ENCODE data around the gene OGFOD3.
"Not testable (repeated sequence)": the region's sequence is repeated elsewhere in the genome, so short reads cannot be mapped to it uniquely, and the experiment has no call there.

Gene OGFOD3

GRCh38 chr17:82416264-82416663 lies 2.1 kb downstream of the OGFOD3 start:
- H3K27ac ChIP-seq (ENCODE audit: low read depth, low read length) = no peak overlapping the region
- H3K27me3 ChIP-seq (ENCODE audit: control insufficient read depth in 5 of 5, insufficient read depth in 4 of 5, low read length in 5 of 5) = no peaks in the 10 kb centered on the region
- H3K9ac ChIP-seq (ENCODE audit: low read length in 5 of 5) = no peak overlapping the region
- H3K36me3 ChIP-seq (ENCODE audit: control insufficient read depth in 5 of 5, insufficient read depth in 5 of 5, low read length in 5 of 5) = peaks cover 0 to 9% (median 5%) of the 10 kb centered on the region in 5 donors
- peaks cover 6 to 23% (median 20%) of the 10 kb centered on the region in 5 donors for H3K4me1 ChIP-seq (ENCODE audit: control insufficient read depth in 5 of 5, insufficient read depth in 5 of 5, low read length in 5 of 5)
- no peaks in the 10 kb centered on the region for H3K9me3 ChIP-seq (ENCODE audit: control insufficient read depth in 5 of 5, low read length in 5 of 5)
- no peak overlapping the region for H3K4me3 ChIP-seq (ENCODE audit: low read depth in 1 of 5, low read length in 5 of 5)

- Histone ChIP-seq H3K9ac (ENCODE audit: low read length in 5 of 5) (no peak overlapping the region), H3K27ac (ENCODE audit: low read depth, low read length) (no peak overlapping the region), H3K36me3 (ENCODE audit: control insufficient read depth in 5 of 5, insufficient read depth in 5 of 5, low read length in 5 of 5) (peaks cover 0 to 9% (median 7%) of the 10 kb centered on the region in 5 donors), H3K27me3 (ENCODE audit: control insufficient read depth in 5 of 5, insufficient read depth in 4 of 5, low read length in 5 of 5) (no peaks in the 10 kb centered on the region), H3K4me3 (ENCODE audit: low read depth in 1 of 5, low read length in 5 of 5) (no peak overlapping the region), H3K9me3 (ENCODE audit: control insufficient read depth in 5 of 5, low read length in 5 of 5) (no peaks in the 10 kb centered on the region), H3K4me1 (ENCODE audit: control insufficient read depth in 5 of 5, insufficient read depth in 5 of 5, low read length in 5 of 5) (peaks cover 6 to 23% (median 20%) of the 10 kb centered on the region in 5 donors)
Measured at GRCh38 chr17:82415786-82416185, 2.6 kb downstream of the OGFOD3 start.

GRCh38 chr17:82415336-82415735 lies 3.0 kb downstream of the OGFOD3 start:
- Histone ChIP-seq H3K4me1 (ENCODE audit: control insufficient read depth in 5 of 5, insufficient read depth in 5 of 5, low read length in 5 of 5) (peaks cover 6 to 23% (median 20%) of the 10 kb centered on the region in 5 donors), H3K9me3 (ENCODE audit: control insufficient read depth in 5 of 5, low read length in 5 of 5) (no peaks in the 10 kb centered on the region), H3K4me3 (ENCODE audit: low read depth in 1 of 5, low read length in 5 of 5) (no peak overlapping the region), H3K9ac (ENCODE audit: low read length in 5 of 5) (no peak overlapping the region), H3K27ac (ENCODE audit: low read depth, low read length) (no peak overlapping the region), H3K36me3 (ENCODE audit: control insufficient read depth in 5 of 5, insufficient read depth in 5 of 5, low read length in 5 of 5) (peaks cover 0 to 9% (median 7%) of the 10 kb centered on the region in 5 donors), H3K27me3 (ENCODE audit: control insufficient read depth in 5 of 5, insufficient read depth in 4 of 5, low read length in 5 of 5) (no peaks in the 10 kb centered on the region)

- H3K27ac ChIP-seq (ENCODE audit: low read depth, low read length) = no peak overlapping the region
- peaks cover 0 to 11% (median 6%) of the 10 kb centered on the region in 5 donors for H3K36me3 ChIP-seq (ENCODE audit: control insufficient read depth in 5 of 5, insufficient read depth in 5 of 5, low read length in 5 of 5)
- H3K9ac ChIP-seq (ENCODE audit: low read length in 5 of 5) = no peak overlapping the region
- peaks cover 6 to 22% (median 20%) of the 10 kb centered on the region in 5 donors for H3K4me1 ChIP-seq (ENCODE audit: control insufficient read depth in 5 of 5, insufficient read depth in 5 of 5, low read length in 5 of 5)
- H3K27me3 ChIP-seq (ENCODE audit: control insufficient read depth in 5 of 5, insufficient read depth in 4 of 5, low read length in 5 of 5) = no peaks in the 10 kb centered on the region
- H3K4me3 ChIP-seq (ENCODE audit: low read depth in 1 of 5, low read length in 5 of 5) = no peak overlapping the region
- no peaks in the 10 kb centered on the region for H3K9me3 ChIP-seq (ENCODE audit: control insufficient read depth in 5 of 5, low read length in 5 of 5)
Measured at GRCh38 chr17:82414548-82415281, 3.7 kb downstream of the OGFOD3 start.

- Histone ChIP-seq H3K4me3 (ENCODE audit: low read depth in 1 of 5, low read length in 5 of 5) (no peak overlapping the region), H3K9me3 (ENCODE audit: control insufficient read depth in 5 of 5, low read length in 5 of 5) (no peaks in the 10 kb centered on the region), H3K9ac (ENCODE audit: low read length in 5 of 5) (no peak overlapping the region), H3K27me3 (ENCODE audit: control insufficient read depth in 5 of 5, insufficient read depth in 4 of 5, low read length in 5 of 5) (no peaks in the 10 kb centered on the region), H3K27ac (ENCODE audit: low read depth, low read length) (no peak overlapping the region), H3K36me3 (ENCODE audit: control insufficient read depth in 5 of 5, insufficient read depth in 5 of 5, low read length in 5 of 5) (peaks cover 0 to 20% (median 12%) of the 10 kb centered on the region in 5 donors), H3K4me1 (ENCODE audit: control insufficient read depth in 5 of 5, insufficient read depth in 5 of 5, low read length in 5 of 5) (peaks cover 3 to 9% (median 8%) of the 10 kb centered on the region in 5 donors)
Measured at GRCh38 chr17:82412535-82413520, 5.6 kb downstream of the OGFOD3 start.

GRCh38 chr17:82412081-82412480 lies 6.3 kb downstream of the OGFOD3 start:
- not testable (repeated sequence) for H3K9ac ChIP-seq (ENCODE audit: low read length in 5 of 5); H3K4me3 ChIP-seq (ENCODE audit: low read depth in 1 of 5, low read length in 5 of 5); H3K27me3 ChIP-seq (ENCODE audit: control insufficient read depth in 5 of 5, insufficient read depth in 4 of 5, low read length in 5 of 5); H3K27ac ChIP-seq (ENCODE audit: low read depth, low read length); H3K4me1 ChIP-seq (ENCODE audit: control insufficient read depth in 5 of 5, insufficient read depth in 5 of 5, low read length in 5 of 5); H3K9me3 ChIP-seq (ENCODE audit: control insufficient read depth in 5 of 5, low read length in 5 of 5)
- H3K36me3 ChIP-seq (ENCODE audit: control insufficient read depth in 5 of 5, insufficient read depth in 5 of 5, low read length in 5 of 5) = peaks cover 0 to 23% (median 12%) of the 10 kb centered on the region in 5 donors

- H3K4me1 ChIP-seq (ENCODE audit: control insufficient read depth in 5 of 5, insufficient read depth in 5 of 5, low read length in 5 of 5) = peaks cover 0 to 5% (median 5%) of the 10 kb centered on the region in 5 donors
- H3K4me3 ChIP-seq (ENCODE audit: low read depth in 1 of 5, low read length in 5 of 5) = no peak overlapping the region
- no peaks in the 10 kb centered on the region for H3K9me3 ChIP-seq (ENCODE audit: control insufficient read depth in 5 of 5, low read length in 5 of 5)
- H3K27me3 ChIP-seq (ENCODE audit: control insufficient read depth in 5 of 5, insufficient read depth in 4 of 5, low read length in 5 of 5) = no peaks in the 10 kb centered on the region
- no peak overlapping the region for H3K27ac ChIP-seq (ENCODE audit: low read depth, low read length)
- H3K36me3 ChIP-seq (ENCODE audit: control insufficient read depth in 5 of 5, insufficient read depth in 5 of 5, low read length in 5 of 5) = peaks cover 0 to 23% (median 12%) of the 10 kb centered on the region in 5 donors
- H3K9ac ChIP-seq (ENCODE audit: low read length in 5 of 5) = no peak overlapping the region
Measured at GRCh38 chr17:82411396-82412053, 6.9 kb downstream of the OGFOD3 start.

- Histone ChIP-seq H3K36me3 (ENCODE audit: control insufficient read depth in 5 of 5, insufficient read depth in 5 of 5, low read length in 5 of 5) (peaks cover 0 to 30% (median 15%) of the 10 kb centered on the region in 5 donors), H3K4me3 (ENCODE audit: low read depth in 1 of 5, low read length in 5 of 5) (no peak overlapping the region), H3K9me3 (ENCODE audit: control insufficient read depth in 5 of 5, low read length in 5 of 5) (no peaks in the 10 kb centered on the region), H3K9ac (ENCODE audit: low read length in 5 of 5) (no peak overlapping the region), H3K4me1 (ENCODE audit: control insufficient read depth in 5 of 5, insufficient read depth in 5 of 5, low read length in 5 of 5) (peaks cover 0 to 5% (median 5%) of the 10 kb centered on the region in 5 donors), H3K27ac (ENCODE audit: low read depth, low read length) (no peak overlapping the region), H3K27me3 (ENCODE audit: control insufficient read depth in 5 of 5, insufficient read depth in 4 of 5, low read length in 5 of 5) (no peaks in the 10 kb centered on the region)
Measured at GRCh38 chr17:82410014-82410716, 8.2 kb downstream of the OGFOD3 start.

GRCh38 chr17:82408938-82409318 lies 9.5 kb downstream of the OGFOD3 start:
- Histone ChIP-seq H3K4me3 (ENCODE audit: low read depth in 1 of 5, low read length in 5 of 5) (no peak overlapping the region), H3K27me3 (ENCODE audit: control insufficient read depth in 5 of 5, insufficient read depth in 4 of 5, low read length in 5 of 5) (no peaks in the 10 kb centered on the region), H3K27ac (ENCODE audit: low read depth, low read length) (no peak overlapping the region), H3K36me3 (ENCODE audit: control insufficient read depth in 5 of 5, insufficient read depth in 5 of 5, low read length in 5 of 5) (peaks cover 0 to 36% (median 18%) of the 10 kb centered on the region in 5 donors), H3K9ac (ENCODE audit: low read length in 5 of 5) (no peak overlapping the region), H3K9me3 (ENCODE audit: control insufficient read depth in 5 of 5, low read length in 5 of 5) (no peaks in the 10 kb centered on the region), H3K4me1 (ENCODE audit: control insufficient read depth in 5 of 5, insufficient read depth in 5 of 5, low read length in 5 of 5) (no peaks in the 10 kb centered on the region)
